Esophagus muscularis mucosa (tissue), 4 donors: Measurements from ENCODE around the gene L3MBTL1.

ENCODE experiments used
- CTCF ChIP-seq, 3 experiments: fragments of 200-600 bp in 2 of 3; fragments of 450-650 bp in 1 of 3; sonication (generic) in 2 of 3; IDR thresholded peaks; one replicate each; pipeline ENCODE4 v1.5.1; 2017 to 2019; ENCODE audit warnings: antibody characterized with exemption in 3 of 3, mild to moderate bottlenecking in 2 of 3, moderate library complexity in 1 of 3
- EP300 ChIP-seq: sonication (generic); formaldehyde crosslinking; IDR thresholded peaks from one replicate; pipeline ENCODE4 v1.6.1; 2017; ENCODE audit warnings: antibody characterized with exemption
- POLR2AphosphoS5 ChIP-seq, 2 donors: sonication (generic); formaldehyde crosslinking; IDR thresholded peaks; one replicate each; pipeline ENCODE4 v1.6.1; 2017; ENCODE audit warnings: antibody characterized with exemption in 2 of 2

- no peak for TF ChIP-seq CTCF (IDR thresholded peaks at IDR 0.05)
- TF ChIP-seq EP300, result no peak
- no peak for TF ChIP-seq POLR2AphosphoS5 (IDR thresholded peaks at IDR 0.05)
Measured at GRCh38 chr20:43536817-43537440, 29.4 kb downstream of the L3MBTL1 start.
